T follicular helper cell (primary cell): Measurements from ENCODE around the gene CORO2A.
"Not testable (repeated sequence)": the region's sequence is repeated elsewhere in the genome, so short reads cannot be mapped to it uniquely, and the experiment has no call there.

Experiments
- DNase-seq: peaks from one replicate; pipeline ENCODE4 v3.0.0-alpha.2; 2020; ENCODE audit warnings: low read depth

CORO2A gene

DNA sequence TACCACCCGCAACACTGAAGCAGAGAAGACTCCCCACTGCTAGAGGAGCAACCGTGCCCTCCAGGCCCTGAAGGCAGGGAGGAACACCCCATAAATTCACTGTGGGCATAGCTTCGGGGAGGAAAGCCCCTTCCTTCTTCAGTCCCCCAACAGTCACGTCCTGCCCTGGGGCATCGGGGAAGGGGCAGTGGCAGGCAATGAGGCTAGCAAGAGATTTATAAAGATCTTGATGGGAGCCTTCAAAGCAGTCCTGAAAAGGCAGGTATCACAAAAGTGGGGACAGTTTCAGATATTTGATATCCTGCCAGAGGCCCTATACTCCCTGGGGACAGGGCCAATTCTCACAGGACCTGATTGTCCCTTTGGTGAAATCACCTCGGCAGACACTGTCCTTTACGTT lies 56.5 kb downstream of the CORO2A start:
- DNase-seq: no peak

DNA sequence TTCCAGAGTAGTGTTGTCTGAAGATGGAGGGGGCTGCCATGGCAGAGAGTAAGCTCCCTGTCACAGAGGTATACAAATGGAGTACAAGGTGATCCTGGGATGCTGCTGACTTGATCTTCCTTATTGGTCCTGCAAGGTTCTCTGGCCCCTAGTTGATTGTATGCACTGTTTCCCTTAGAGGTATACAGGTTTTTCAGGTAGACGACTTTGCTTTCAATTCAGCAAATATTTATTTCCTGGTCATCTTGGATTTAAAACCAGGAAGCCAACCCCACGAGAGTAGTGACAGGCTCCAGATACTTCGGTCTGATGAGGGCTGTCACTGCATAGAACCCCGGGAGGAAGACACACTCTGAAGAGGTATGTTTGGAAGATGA lies 56.9 kb downstream of the CORO2A start:
- no peak for DNase-seq

DNA sequence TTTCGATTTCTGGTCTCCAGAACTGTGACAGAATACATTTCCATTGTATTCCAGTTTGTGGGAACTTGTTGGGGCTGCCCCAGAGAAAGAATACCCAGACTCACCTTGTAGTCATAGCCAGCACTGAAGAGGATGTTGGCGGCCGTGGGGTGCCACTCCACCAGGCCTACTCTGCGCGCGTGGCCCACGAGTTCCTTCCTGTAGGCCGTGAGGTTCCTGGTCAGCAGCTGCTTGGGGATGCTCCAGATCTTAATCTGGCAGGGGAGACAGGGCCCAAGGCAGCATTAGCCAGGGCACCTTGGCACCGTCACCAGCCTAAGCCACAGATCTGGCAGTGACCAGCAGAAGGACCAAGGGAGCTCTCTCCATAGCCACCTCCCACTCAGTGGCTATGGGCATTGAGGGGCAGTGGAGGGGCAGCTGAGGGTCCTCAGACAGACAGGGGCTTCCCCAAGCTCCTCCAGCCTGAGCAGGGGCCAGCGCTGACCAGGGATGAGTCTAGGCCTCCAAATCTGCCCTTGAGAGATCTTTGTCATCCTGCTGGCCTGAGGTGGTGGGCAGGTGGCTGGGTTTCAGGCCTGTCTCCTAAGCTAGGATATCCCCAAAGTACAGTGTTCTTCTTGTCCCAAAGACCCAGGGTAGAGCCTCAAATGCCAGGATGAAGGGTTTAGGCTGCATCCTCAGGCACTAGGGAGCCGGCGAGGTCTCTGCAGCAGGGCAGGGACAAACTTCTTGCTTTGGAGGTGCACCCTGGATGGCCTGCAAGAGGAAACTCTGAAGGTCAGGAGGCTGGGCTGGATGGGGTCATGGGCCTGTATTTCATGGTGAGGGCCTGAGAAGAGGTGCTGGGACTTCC lies 57.5 kb downstream of the CORO2A start:
- no peak for DNase-seq

DNA sequence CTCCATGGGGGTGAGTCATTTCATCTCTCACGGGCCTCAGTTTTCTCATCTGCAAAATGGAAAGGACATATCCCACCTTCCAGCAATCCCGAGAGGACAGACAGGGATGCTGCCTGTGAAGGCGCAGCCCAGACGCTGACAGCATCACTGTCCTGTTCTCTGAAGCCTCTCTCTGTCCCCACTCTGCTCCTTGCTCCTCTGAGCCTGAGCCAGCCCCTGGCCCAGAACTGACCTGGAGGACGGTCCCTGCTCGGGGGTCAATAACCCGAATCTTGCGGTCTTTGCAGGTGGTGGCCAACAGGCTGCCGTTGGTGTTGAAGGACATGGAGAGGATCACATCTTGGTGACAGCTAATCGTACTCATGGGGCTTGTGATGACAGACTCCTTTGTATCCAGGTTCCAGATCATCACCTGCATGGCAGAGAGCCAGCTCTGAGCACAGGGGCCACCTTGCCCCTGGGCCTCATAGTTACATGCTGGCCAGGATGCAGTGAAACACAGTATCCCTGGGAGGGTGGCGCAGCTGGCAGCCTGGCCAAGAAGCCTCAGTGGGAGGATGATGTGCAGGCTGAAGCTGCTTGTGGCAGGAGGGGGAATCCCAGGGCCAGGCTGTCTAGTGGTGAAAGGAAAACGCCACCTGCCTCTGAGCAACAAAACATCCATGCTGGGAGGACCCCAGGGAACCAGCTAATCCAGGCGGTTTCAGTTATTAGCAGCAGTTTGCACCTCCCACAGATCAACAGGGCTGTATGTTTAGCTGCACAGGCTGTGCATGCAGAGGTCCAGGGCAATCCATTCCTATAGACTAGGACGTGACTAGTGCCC lies 59.4 kb downstream of the CORO2A start:
- no peak for DNase-seq

DNA sequence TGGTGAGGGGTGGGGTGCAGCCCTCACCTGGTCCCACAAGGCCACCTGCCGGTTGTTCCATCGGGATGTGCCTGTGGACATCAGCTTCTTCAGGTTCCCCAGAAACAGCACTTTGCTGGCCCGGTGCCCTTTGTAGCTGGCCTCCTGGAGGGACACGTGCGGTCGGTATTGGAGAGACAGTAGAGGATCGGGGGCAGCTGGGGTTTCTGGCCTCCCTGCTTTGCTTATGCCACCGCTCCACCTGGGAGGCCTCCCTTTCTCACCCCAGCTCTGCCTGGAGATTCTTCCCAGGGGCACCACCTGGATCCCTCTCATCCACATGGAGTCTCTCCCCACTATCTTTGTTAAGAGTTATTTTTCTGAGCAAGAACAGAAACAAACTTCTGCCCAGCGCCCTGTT lies 60.3 kb downstream of the CORO2A start:
- no peak for DNase-seq

DNA sequence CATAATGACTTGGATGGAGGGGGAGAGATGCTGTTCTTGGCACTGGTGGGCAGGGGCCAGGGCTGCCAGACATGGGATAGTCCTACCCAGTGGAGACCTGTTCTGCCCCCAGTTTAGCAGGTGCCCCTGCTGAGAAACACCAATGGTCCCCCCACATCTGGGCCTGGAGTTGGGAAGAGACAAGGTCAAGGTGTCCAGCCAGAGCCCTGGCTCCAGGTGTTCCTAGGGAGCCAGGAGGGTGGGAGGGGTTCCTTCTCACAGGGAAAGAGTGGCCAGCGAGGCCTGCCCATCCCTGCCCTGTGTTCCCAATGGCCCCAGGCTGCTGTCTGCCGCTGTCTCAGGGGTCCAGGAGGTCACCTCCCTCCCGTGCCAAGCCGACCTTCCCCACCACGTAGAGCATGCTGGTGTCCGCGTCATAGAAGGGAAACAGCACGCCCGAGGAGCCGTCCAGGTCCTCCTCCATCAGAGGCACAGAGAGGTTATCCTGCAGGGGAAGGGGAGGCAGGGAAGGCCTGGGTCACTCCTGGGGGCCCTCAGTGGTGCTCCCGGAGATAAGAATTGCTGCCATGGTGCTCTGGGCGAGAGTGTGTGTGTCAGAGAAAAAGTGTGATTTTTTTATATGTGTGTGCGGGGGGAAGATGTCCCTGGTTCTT lies 61.7 kb downstream of the CORO2A start:
- no peak for DNase-seq

DNA sequence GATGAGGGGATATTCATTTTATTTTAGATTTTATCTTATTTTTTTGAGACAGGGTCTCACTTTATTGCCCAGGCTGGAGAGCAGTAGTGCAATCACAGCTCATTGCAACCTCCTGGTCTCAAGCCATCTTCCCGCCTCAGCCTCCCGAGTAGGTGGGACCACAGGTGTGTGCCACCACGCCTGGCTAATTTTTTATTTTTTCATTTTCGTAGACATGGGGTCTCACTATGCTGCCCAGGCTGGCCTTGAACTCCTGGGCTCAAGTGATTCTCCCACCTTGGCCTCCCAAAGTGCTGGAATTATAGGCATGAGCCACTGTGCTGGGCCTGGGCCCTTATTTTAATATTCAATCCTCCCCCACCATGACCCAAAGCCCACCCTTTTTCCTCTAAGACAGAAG lies 62.4 kb downstream of the CORO2A start:
- DNase-seq: not testable (repeated sequence)

DNA sequence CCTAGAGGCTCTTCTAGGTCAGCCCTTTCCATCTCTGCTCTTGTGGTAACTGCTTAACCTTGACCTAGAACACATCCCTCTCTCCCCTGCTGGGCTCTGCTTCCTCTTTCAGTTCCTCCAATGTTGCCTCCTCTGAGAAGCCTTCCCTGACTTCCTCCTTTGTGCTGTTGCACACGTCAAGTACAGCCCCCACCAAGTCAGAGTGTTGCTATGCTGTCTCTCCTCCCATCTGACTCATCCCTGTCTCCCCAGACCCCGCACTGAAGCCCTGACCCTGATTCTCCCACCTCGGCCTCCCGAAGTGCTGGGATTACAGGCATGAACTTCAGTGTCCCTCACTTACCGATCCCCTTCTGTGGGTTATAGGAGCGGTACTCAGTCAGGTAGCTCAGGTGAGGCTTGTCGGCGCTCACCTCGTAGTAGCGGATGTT lies 63.0 kb downstream of the CORO2A start:
- no peak for DNase-seq

DNA sequence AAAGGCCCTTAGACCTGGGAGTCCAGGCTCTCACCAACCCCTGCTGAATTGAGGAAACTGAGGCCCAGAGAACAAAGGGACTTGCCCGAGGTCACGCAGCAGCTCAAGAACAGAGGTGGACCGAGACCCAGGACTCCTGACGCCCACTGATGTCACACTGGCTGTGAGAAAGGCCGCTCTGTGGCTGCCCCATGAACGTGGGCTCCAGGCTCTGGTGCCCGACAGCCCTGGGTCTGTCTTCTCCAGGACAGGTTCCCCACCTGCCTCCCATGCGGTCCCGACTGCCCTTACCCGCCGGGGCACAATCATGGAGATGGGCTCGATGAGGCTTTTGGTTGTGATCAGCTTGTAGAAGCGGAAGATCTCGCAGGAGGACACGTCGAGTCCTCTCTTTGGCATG lies 64.1 kb downstream of the CORO2A start:
- no peak for DNase-seq

DNA sequence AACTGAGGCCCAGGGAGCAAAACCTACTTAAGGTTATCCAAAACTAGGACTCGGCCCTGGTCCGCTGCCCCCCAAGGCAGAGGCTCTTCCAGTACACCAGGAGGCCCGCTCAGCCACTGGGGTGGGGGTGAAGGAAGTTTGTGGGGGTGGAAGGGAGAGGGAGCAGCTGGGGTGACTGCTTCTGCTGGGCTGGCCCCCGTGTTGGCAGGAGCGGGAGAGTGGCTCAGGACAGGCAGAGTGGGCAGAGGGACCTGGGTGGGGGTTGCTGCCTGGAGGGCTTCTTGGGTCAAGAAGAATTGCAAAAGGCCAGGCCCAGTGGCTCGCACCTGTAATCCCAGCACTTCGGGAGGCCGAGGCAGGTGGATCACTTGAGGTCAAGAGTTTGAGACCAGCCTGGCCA lies 65.2 kb downstream of the CORO2A start:
- DNase-seq: no peak

DNA sequence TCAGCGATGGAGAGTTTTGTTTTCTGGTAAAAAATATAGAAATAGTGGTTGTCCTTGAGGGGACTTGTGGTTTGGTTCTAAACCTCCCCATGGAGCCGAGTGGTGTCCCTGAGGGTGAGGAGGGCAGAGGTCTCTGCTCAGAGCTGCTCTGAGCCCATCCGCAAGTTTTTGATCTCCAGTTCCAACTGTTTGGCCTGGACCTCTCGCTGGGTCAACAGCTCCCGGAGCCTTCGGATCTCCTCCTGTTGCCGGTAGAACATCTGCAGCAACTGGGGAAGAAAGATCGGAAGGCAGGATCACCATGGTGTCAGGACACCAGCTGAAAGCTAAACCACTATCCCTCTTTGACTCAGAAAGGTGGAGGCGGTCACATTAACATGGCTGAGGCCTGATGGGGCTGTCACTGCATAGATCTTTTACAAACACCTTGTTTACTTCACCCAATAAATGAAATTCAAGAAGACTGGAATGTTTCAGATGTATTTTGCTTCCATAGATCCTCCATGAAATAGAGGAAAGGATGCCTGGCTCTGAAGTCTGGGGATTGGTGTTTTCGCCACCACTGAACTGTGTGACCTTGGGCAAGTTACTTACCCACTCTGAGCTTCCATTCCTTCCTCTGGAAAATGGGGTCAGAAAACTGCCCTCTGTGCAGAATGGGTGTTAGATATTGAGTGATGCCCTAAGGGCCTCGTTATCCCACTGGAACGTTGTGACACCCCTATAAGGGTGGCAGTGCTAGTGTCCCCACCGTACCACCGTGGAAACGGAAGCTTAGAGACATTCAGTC lies 67.6 kb downstream of the CORO2A start:
- no peak for DNase-seq

DNA sequence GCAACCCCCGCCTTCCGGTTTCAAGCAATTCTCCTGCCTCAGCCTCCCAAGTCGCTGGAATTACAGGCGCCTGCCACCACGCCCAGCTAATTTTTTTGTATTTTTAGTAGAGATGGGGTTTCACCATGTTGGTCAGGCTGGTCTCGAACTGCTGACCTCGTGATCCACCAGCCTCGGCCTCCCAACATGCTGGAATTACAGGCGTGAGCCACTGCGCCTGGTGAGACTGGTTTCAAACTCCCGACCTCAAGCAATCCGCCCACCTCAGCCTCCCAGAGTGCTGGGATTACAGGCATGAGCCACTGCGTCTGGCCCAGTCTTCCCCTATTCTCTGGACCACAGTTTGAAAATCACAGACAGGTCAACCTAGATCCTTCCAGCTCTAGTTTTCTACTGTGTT lies 68.3 kb downstream of the CORO2A start:
- DNase-seq: not testable (repeated sequence)

DNA sequence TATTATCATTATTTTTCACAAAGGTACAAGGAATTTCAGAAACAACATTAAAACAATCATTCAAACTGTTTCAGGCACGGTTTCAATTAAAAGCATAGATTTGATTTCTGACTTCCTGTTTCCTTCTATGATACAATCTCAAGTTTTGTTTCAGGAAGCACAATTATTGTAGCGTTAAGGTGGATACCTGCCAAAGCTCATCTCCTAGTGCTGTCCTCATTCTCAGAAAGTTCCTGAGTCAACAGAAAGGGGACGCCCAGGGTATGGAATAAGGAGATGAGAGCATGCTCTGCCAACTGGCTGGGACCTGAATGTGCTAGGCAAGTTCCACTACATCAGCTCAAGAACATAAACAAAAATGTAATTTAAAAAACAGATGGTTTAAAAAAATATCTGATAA lies 71.4 kb downstream of the CORO2A start:
- no peak for DNase-seq

DNA sequence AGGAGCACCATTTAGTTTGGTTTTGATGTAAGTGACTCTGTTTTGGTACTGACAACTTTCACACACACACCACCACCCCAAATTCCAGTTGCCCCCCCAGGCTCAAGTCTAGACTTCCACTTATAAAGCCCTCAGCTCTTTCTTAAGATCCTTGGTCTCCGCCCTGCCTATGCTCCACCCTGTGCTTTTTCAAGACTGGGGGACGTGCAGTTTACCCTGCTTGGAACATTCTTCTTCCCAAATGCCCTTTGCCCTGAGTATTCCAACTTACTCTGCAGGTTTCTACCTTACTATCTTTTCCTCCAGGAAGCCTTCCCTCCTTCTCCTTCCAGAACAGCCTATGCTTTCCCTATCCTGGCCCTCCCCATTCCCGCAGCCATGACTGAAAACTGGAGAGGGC lies 72.0 kb downstream of the CORO2A start:
- DNase-seq: no peak

DNA sequence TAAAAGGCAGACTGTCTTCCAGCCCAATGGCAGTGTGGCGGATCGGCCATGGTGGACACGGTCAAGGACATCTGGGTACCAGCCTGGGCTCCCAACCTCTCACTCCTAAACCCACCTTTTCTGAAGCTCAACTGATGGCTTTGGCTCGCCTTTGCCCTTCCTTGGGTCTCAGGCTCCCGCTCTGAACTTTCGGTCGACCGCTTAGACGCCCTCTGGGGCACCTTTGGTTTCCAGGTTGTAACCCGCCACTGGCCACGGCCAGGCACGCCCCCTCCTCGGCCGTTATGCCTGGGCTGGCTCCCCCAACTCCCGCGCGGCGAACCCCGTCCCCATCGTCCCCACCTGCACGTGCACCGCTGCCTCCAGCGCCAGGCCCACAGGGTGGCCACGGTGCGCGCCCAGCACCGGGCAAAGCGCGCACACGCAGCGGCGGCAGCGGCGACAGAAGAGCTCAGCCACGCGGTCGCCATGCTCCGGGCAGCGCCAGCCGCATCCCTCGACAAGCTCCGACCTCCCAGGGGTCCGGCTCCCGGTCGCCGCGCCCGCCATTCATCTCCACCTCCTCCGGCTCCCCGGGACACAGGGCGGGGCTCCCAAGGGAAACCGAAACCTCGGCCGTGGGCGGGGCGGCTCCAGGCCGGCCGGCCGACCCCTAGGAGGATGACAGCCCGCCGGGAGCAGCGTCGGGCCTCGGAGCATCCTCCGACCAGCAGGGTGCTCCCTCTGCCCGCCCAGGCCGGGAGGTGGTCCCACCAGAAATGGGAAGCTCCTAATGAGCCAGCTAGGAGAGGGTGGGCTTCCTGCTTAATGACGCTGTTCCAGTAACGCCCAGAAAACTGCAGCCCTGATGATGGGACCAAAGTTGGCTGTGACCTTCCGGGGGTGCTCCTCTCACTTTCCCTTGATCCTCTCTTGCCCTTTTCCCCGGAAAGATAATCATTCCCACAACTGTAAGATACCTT lies 73.5 kb downstream of the CORO2A start, which contains the start of gene TRIM14:
TSS of gene TRIM14 (minus strand) at position 583 of the 962 bp plus-strand sequence. CDS start at position 549, 34 bp downstream.
- peak; percentile 32 for DNase-seq

DNA sequence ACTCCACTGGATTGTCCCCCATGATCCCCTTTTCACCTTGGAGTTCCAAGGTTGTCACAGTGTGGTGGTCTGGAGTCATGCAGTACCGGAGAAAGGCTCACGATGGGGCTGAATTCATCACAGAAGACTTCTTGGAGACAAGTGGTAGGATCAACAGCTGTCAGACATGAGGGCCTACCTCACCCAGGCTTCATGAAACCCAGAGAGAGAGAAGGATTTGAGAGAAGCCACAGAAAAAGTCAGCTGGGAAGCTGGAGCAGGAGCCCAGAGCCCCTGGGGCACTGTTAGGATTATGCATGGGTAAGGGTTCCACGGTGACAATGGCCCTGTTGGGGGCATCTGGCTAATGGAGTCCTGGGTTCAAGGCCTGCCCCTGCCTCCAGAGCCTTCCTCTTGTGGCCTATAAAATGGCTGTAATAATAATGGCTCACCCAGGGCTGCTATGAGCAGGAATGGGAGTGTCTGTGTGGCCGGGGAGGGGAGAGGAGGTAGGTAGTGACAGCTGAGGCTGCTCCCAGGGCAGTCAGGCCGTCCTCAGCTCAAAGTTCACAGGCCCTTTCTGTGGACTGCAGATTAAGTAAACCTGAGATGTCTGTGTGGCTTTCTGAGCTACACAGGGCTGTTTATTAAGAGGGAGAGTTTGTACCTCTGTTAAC lies 74.3 kb downstream of the CORO2A start:
- DNase-seq: peak; percentile 26

DNA sequence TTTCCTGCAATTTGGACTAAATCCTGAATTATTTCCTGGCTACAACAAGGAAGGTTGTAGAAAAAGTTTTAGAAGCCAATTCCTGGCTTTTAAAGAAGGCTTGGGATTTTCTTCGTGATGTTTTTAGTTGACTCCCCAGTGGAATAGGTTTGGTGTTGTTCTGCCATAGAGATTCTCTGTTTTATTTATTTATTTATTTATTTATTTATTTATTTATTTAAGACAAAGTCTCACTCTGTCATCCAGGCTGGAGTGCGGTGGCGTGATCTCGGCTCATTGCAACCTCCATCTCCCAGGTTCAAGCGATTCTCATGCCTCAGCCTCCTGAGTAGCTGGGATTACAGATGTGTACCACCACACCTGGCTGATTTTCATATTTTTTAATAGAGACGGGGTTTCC lies 75.3 kb downstream of the CORO2A start:
- not testable (repeated sequence) for DNase-seq

DNA sequence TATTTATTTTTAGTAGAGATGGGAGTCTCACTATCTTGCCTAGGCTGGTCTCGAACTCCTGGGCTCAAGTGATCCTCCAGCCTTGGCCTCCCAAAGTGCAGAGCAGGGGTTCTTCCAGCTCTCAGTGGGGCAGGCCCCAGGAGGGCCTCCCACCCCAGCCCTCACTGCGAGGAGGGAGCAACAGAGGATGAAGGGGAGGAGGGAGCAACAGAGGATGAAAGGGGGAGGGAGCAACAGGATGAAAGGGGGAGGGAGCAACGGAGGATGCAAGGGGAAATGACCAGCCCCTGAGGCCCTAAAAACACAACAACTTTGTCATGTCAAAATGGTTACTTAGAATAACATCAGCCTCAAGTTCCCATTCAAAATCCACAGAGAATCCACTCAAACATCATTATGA lies 83.4 kb downstream of the CORO2A start:
- DNase-seq: no peak

DNA sequence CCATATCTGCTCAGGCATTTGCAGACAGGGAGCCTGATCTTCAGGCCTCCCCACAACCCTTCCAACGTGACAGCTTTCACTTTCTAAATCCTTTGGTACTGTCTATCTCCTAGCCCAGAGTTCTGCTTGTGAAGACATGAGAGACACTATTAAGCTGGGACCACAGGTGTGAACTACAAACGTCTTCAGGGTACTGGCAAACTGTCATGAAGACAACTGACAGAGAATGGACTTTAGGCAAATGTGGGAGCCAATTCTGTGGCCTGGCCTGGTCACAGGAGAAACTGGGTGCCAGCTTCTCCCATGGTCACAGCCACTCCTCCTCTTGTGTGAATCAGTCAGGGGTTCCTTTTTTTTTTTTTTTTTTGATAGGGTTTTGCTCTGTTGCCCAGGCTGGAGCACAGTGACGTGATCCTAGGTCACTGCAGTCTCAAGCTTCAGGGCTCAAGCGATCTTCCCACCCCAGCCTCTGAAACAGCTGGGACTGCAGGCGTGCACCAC lies 83.9 kb downstream of the CORO2A start:
- no peak for DNase-seq

DNA sequence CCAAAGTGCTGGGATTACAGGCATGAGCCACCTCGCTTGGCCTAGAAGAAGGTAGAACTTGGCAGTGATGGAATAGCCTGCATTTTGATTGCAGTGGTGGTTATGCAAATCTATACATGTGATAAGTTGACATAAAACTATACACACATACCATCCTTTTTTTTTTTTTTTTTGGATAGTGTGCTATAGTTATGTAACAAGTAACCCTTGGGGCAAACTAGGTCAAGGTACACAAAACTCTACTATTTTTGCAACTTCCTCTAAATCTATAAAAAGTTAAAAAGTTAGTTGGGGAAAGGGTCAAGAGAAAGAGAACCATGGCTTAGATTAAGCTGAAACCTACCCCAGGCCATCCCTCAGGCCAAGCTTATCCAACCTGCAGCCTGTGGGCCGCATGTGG lies 84.5 kb downstream of the CORO2A start:
- DNase-seq: no peak
